Stimulated activated CD4-positive, alpha-beta T cell treated with anti-CD3 and anti-CD28 coated beads, Interleukin-2, amount 100 ng/mL, for 24 hours (primary cell): ENCODE results near the gene PUS7L.
"Not testable (repeated sequence)": the region's sequence is repeated elsewhere in the genome, so short reads cannot be mapped to it uniquely, and the experiment has no call there.

ENCODE experiments used
- DNase-seq, 2 donors: peaks; one replicate each; pipeline ENCODE4 v3.0.0-alpha.2; 2020

PUS7L gene

GRCh38 chr12:43758728-43759563 is at the start of gene PUS7L, which contains the start of gene IRAK4:
Gene PUS7L (minus strand): TSS chr12:43758790. CDS start chr12:43755245, 3,545 bp downstream.
Gene IRAK4 (plus strand): TSS chr12:43758951. CDS start chr12:43768112, 9,161 bp downstream.
- peak; percentile 94 to 95 for DNase-seq

DNA sequence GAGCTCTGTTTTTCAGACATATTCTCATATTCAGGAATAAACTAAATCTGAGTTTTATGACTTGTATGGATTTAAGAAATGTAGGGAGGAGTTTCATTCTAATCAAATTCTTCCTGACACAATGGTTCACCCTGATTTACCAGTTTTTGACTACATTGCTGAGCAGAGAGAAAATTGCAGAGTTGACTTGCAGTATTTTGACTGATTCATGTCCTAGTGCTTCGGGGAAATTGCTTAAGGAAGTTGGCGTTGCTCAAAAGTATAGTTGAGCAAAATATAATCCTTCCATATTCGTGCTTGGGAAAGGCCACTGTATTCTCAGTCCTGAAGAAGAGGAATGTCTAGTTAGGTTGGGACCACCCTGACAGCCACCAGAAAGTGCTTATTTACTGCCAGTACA is 48.8 kb upstream of the PUS7L start:
- no peak for DNase-seq

- DNase-seq, result no peak
Measured at GRCh38 chr12:43806737-43807072, 48.1 kb upstream of the PUS7L start.

DNA sequence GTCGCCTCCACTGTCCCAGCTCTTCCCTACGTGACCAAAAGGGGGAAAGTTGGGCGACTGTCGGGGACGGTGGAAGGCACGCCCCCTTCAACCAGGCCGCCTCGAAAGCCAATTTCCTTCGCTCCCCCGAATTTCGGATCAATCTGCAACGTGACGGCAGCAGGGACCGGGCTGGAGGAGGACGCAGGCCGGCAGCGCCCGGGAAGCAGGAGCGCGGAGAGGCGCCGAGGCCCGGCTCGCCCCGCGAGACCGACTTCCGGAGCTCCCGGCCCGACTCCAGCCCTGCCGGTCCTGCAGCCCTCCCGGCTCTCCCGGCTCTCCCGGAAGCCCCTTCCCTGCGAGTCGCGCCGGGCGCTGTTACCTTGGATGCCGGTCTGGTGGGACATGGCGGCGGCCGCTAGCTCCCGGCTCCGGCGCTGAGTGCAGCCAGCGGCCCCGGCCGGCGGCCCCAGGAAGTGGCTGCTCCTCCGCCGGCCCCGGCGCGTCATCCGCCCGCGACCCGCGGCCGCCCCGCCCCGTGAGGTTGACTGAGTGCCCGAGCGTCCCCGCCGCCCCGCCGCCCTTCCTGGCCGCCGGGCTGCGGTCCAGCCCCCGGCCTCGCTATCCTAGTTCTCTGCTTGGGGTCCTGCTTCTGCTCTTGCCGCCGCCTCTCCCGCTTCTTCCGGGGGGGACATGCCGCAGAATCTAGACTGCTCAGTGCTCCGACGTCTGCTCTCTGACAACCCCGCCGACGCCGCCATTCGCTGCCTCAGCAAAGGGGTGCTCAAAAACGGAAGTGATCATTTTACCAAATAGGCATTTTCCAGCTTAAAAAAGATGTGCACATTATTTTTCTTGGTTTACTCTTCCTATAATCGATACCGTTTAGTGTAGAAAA is 47.5 kb upstream of the PUS7L start, which contains the start of gene TWF1:
TSS of gene TWF1 (minus strand) at position 458 of the 877 bp plus-strand sequence. CDS start at position 386, 72 bp downstream.
- DNase-seq, result peak; percentile 88 to 91

GRCh38 chr12:43805149-43805859 is 46.7 kb upstream of the PUS7L start:
- DNase-seq, result no peak

GRCh38 chr12:43797561-43798217 is 39.1 kb upstream of the PUS7L start:
- DNase-seq, result no peak

DNA sequence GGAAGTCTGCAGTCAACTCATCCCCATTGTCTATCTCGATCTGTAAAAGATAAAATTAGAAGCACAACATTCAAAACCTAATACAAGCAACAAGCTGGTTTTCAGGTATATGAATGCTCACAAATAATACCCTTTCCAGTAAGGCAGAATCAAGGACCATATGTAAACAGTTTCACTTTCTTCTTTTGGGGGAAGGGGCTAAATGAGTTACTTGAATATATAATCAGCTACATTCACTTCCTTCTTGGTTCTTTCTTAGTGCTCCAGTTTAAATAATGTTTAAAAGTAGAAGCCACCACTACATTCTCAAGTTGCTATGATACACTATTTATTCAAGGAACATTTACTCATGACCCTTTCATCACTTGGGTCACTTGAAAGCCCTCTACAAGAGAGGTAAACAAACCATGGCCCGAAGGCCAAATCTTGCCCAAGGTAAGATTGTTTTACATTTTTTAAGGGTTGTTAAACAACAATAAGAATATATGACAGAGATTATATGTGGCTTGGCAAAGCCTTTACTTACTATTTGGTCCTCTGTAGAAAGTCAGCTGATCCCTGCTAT is 37.2 kb upstream of the PUS7L start:
- no peak for DNase-seq

- DNase-seq, result no peak
Measured at GRCh38 chr12:43789941-43790340, 31.4 kb upstream of the PUS7L start.

- no peak for DNase-seq
Measured at GRCh38 chr12:43786899-43787693, 28.5 kb upstream of the PUS7L start.

- DNase-seq, result no peak
Measured at GRCh38 chr12:43776498-43776897, 17.9 kb upstream of the PUS7L start.

GRCh38 chr12:43766291-43766690 is 7.7 kb upstream of the PUS7L start:
- DNase-seq, result no peak

DNA sequence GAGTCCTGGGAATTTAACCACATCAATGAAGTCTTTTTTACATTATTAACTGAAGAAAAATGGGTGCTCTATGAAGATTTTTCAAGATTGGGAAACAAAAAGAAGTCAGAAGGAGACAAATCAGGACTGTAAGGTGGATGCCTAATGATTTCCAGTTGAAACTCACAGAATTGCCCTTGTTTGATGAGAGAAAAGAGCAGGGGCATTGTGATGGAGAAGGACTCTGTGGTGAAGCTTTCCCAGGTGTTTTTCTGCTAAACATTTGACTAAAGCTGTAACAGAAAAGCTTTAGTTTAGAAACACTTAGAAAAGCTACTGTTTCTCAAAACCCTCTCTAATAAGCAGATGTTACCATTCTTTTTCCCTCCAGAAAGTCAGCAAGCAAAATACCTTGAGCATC is 5.9 kb upstream of the PUS7L start:
- DNase-seq, result no peak

- DNase-seq, result no peak
Measured at GRCh38 chr12:43763769-43764168, 5.2 kb upstream of the PUS7L start.

GRCh38 chr12:43762596-43762995 is 4.0 kb upstream of the PUS7L start:
- no peak for DNase-seq

DNA sequence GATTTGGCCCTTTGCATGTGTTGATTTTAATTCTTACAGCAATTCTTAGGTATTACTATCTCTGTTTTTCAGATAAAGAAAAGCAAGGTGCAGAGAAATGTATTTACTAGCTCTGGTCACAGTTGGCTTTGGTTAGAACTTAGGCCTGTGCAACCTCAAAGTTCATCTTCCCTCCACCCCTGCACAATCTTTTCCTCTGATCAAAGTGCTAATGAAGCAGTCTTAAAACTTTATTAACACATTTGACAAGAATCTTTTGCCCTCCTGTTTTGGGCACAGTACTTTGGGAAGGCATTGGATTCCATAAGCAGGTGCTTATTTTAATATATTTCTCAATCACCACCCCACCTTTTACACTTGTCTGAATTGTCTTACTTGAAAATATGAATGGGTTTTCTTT is 2.9 kb upstream of the PUS7L start:
- no peak for DNase-seq

GRCh38 chr12:43760396-43760795 is 1.8 kb upstream of the PUS7L start:
- no peak for DNase-seq

- peak; percentile 21 to 38 for DNase-seq
Measured at GRCh38 chr12:43758247-43758727, 303 bp downstream of the PUS7L start.

DNA sequence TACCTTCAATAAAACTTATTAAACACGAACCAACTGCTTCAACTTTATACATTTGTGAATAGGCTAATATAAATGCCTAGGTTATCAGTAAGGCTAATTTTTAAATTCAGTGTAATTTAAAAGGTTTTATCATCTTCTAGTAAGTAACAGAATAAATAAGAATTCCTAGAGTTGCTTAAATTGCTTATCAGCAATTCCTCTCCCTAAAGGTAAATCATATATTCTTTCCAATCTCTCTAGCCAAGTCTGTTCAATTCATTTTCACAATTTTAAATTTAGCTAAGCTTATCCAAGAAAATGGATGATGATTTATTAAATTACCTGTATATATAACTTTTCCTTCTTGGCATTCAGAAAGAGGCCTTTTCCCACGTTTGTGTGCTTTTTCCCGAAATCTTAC is 4.6 kb downstream of the PUS7L start:
- DNase-seq, result no peak

GRCh38 chr12:43751360-43751759 is 7.2 kb downstream of the PUS7L start:
- not testable (repeated sequence) for DNase-seq

DNA sequence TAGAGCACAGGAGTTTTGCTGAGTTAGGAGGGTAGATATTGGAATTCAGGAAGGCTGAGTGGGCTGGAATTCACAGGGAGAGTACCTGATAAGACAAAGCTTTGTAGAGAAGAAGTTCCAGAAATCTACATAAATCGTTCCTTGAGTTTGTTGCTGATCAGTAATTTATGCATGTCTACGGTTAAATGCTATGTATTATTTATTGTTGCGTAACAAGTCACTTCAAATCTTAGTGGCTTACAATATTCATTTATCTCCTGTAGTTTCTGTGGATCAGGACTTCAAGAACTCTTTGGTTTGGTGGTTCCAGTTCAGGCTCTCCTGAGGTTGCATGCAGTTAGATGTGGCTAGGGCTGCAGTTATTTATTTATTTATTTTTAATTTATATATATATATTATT is 7.8 kb downstream of the PUS7L start:
- no peak for DNase-seq

- DNase-seq, result no peak
Measured at GRCh38 chr12:43749016-43749415, 9.6 kb downstream of the PUS7L start.
